HCT116 (cell line): Measurements from ENCODE around the gene LZTS3. TPM values are rescaled to one million over a fixed set of nuclear protein-coding genes. Genes with fewer than 3 reads are reported as not detected.
A peak's percentile ranks its signal among the peaks of the same experiment; 100 is the strongest.

ENCODE experiments used
- ATAC-seq: fragments of 200-7000 bp; cut with Tn5 transposase; 2 replicates; pipeline ENCODE4 v1.9.1; 2020; ENCODE audit warnings: mild to moderate bottlenecking, moderate library complexity
- BruUV-seq: library from RNA; stranded (reverse); fragments of 400-500 nt; replicated peaks from 2 replicates; lab custom pipeline; 2021; lab: Mats Ljungman, UMichigan
- CTCF ChIA-PET: fragments of 300-600 bp; sonication (Branson Sonifier 250); formaldehyde crosslinking; loops from one replicate; lab custom pipeline; 2021; ENCODE audit warnings: antibody characterized with exemption; lab: Charles Lee
- POLR2A ChIA-PET: fragments of 300-600, 350-600 bp; sonication (Branson Sonifier 250); formaldehyde crosslinking; loops from one replicate; lab custom pipeline; 2021; ENCODE audit warnings: antibody characterized with exemption; lab: Charles Lee
- RAD21 ChIA-PET, 2 experiments: fragments of 300-600 bp; sonication (Branson Sonifier 250); formaldehyde crosslinking; loops; one replicate each; lab custom pipeline; 2023; ENCODE audit warnings: low total read pairs in 2 of 2; ENCODE audit not compliant: uncharacterized antibody in 2 of 2, unreplicated experiment in 2 of 2, low non-redundant PET in 1 of 2; lab: Charles Lee
- DNase-seq: peaks from one replicate; pipeline ENCODE4 v3.0.0-alpha.2; 2010; ENCODE audit warnings: low read depth, low spot score
- H2AFZ ChIP-seq: fragments of 200-600 bp; shearing (Covaris generic), sonication (generic); 2 replicates; pipeline ENCODE4 v1.6.1; 2017; ENCODE audit warnings: low read depth, mixed run types, mixed read lengths, antibody characterized with exemption, low read length; ENCODE audit not compliant: poor library complexity, severe bottlenecking
- H3K27ac ChIP-seq: 2 replicates; pipeline ENCODE4 v1.5.1; 2012; ENCODE audit warnings: low read depth, low read length
- H3K27me3 ChIP-seq: fragments of 200-600 bp; sonication (generic); 2 replicates; pipeline ENCODE4 v1.6.1; 2016; ENCODE audit warnings: mixed run types, low read length, mixed read lengths; ENCODE audit not compliant: insufficient read depth
- H3K36me3 ChIP-seq, 2 experiments: fragments of 200-500 bp in 1 of 2; fragments of 200-600 bp in 1 of 2; sonication (Bioruptor generic) in 1 of 2; sonication (generic) in 1 of 2; 2 replicates each; pipeline versions ENCODE4 v1.5.1 to v1.6.1; 2014 to 2016; ENCODE audit warnings: low read length in 2 of 2, inconsistent platforms in 1 of 2, mixed read lengths in 1 of 2, mixed run types in 1 of 2; ENCODE audit not compliant: insufficient read depth in 2 of 2, control insufficient read depth in 1 of 2
- H3K4me1 ChIP-seq, 2 experiments: fragments of 200-600 bp in 1 of 2; sonication (generic) in 1 of 2; 2 replicates each; pipeline versions ENCODE4 v1.5.1 to v1.6.1; 2012 to 2017; ENCODE audit warnings: low read length in 2 of 2, inconsistent platforms in 1 of 2, mild to moderate bottlenecking in 1 of 2, mixed read lengths in 1 of 2, mixed run types in 1 of 2, moderate library complexity in 1 of 2; ENCODE audit not compliant: insufficient read depth in 2 of 2, control insufficient read depth in 1 of 2
- H3K4me2 ChIP-seq: fragments of 200-600 bp; sonication (generic); 2 replicates; pipeline ENCODE4 v1.6.1; 2017; ENCODE audit warnings: mixed run types, low read length, mixed read lengths
- H3K4me3 ChIP-seq, 2 experiments: fragments of 200-600 bp in 1 of 2; sonication (generic) in 1 of 2; replicated peaks in 1 of 2; 2 replicates each; pipeline ENCODE4 v1.5.1; 2011 to 2016; ENCODE audit warnings: low read length in 2 of 2, control low read depth in 1 of 2, low read depth in 1 of 2, mild to moderate bottlenecking in 1 of 2, mixed read lengths in 1 of 2, mixed run types in 1 of 2
- H3K79me2 ChIP-seq: fragments of 200-600 bp; sonication (generic); 2 replicates; pipeline ENCODE4 v1.6.1; 2017; ENCODE audit warnings: mild to moderate bottlenecking, mixed run types, low read length, moderate library complexity, mixed read lengths; ENCODE audit not compliant: insufficient read depth
- H3K9ac ChIP-seq: fragments of 200-600 bp; sonication (generic); 2 replicates; pipeline ENCODE4 v1.6.1; 2016; ENCODE audit warnings: low read length, mixed read lengths
- H3K9me2 ChIP-seq: fragments of 200-600 bp; sonication (generic), shearing (Covaris generic); 2 replicates; pipeline ENCODE4 v1.6.1; 2017; ENCODE audit warnings: mixed run types, mild to moderate bottlenecking, moderate library complexity; ENCODE audit not compliant: insufficient read depth
- H3K9me3 ChIP-seq, 2 experiments: fragments of 200-500 bp in 1 of 2; fragments of 200-600 bp in 1 of 2; sonication (Bioruptor generic) in 1 of 2; sonication (generic) in 1 of 2; 2 replicates each; pipeline ENCODE4 v1.6.1; 2014 to 2017; ENCODE audit warnings: low read length in 2 of 2, mixed read lengths in 2 of 2, inconsistent platforms in 1 of 2, low read depth in 1 of 2, mild to moderate bottlenecking in 1 of 2, mixed run types in 1 of 2, moderate library complexity in 1 of 2; ENCODE audit not compliant: control insufficient read depth in 1 of 2, insufficient read depth in 1 of 2
- H4K20me1 ChIP-seq: fragments of 200-600 bp; sonication (generic), shearing (Covaris generic); 2 replicates; pipeline ENCODE4 v1.6.1; 2017; ENCODE audit warnings: mixed run types, mild to moderate bottlenecking, moderate library complexity; ENCODE audit not compliant: insufficient read depth
- CBX3 ChIP-seq: IDR thresholded peaks from 2 replicates; pipeline ENCODE4 v1.6.1; 2012; ENCODE audit warnings: low read depth
- EGR1 ChIP-seq: IDR thresholded peaks from 2 replicates; pipeline ENCODE4 v1.6.1; 2012; ENCODE audit warnings: low read depth
- ELF1 ChIP-seq: IDR thresholded peaks from 2 replicates; pipeline ENCODE4 v1.6.1; 2012; ENCODE audit warnings: low read depth, borderline replicate concordance
- EZH2 ChIP-seq: fragments of 200-600 bp; sonication (generic); IDR thresholded peaks from 2 replicates; pipeline ENCODE4 v1.6.1; 2017; ENCODE audit warnings: antibody characterized with exemption, mixed run types
- POLR2A ChIP-seq: IDR thresholded peaks from 2 replicates; pipeline ENCODE4 v1.7.0; 2011; ENCODE audit warnings: borderline replicate concordance; ENCODE audit not compliant: insufficient read depth, insufficient read length; ENCODE audit errors: extremely low read depth
- RAD21 ChIP-seq: IDR thresholded peaks from 2 replicates; pipeline ENCODE4 v1.6.1; 2012; ENCODE audit warnings: low read depth, mild to moderate bottlenecking
- REST ChIP-seq: IDR thresholded peaks from 2 replicates; pipeline ENCODE4 v1.6.1; 2012; ENCODE audit warnings: low read depth
- SIN3A ChIP-seq: IDR thresholded peaks from 2 replicates; pipeline ENCODE4 v1.6.1; 2012; ENCODE audit warnings: low read depth
- SP1 ChIP-seq: IDR thresholded peaks from 2 replicates; pipeline ENCODE4 v1.6.1; 2012; ENCODE audit warnings: low read depth
- TCF7L2 ChIP-seq: IDR thresholded peaks from 2 replicates; pipeline ENCODE4 v1.7.0; 2011; ENCODE audit warnings: borderline replicate concordance, inconsistent platforms; ENCODE audit not compliant: insufficient read depth, insufficient read length; ENCODE audit errors: extremely low read depth
- ZBTB33 ChIP-seq: IDR thresholded peaks from 2 replicates; pipeline ENCODE4 v1.6.1; 2011; ENCODE audit warnings: mild to moderate bottlenecking, low read length, moderate library complexity; ENCODE audit not compliant: insufficient replicate concordance; ENCODE audit errors: extremely low read depth
- ZFX ChIP-seq: fragments of 450-650 bp; IDR thresholded peaks from 2 replicates; pipeline ENCODE4 v1.6.1; 2017
- ZNF274 ChIP-seq: fragments of 200-500 bp; sonication (Bioruptor generic); IDR thresholded peaks from 2 replicates; pipeline ENCODE4 v1.6.1; 2014; ENCODE audit warnings: mild to moderate bottlenecking, low read depth, low read length, inconsistent platforms
- intact Hi-C: fragments of 100-400 bp; cut with micrococcal nuclease; formaldehyde crosslinking; loops from 2 replicates; pipeline ENCODE4 v1.10.0; 2022
- total RNA-seq: library from RNA; stranded (reverse); gene quantifications from one replicate; pipeline ENCODE4 v1.2.1, GENCODE V29; 2021; ENCODE audit not compliant: unreplicated experiment
- TF ChIP-seq, protein P1 (sequence below): IDR thresholded peaks from 2 replicates; pipeline ENCODE4 v1.6.1; 2012

Gene LZTS3
- total RNA-seq, 1 experiment from 2014 or later: 5.2 TPM

- Histone ChIP-seq H3K27me3 (no peaks in the 10 kb centered on the region), H3K4me2 (peak overlapping the region; percentile 90), H3K9me3 (no peaks in the 10 kb centered on the region), H3K36me3 (peaks cover 15 to 17% of the 10 kb centered on the region in 2 experiments; a peak in 3 of 4 replicates), H3K9me2 (no peaks in the 10 kb centered on the region), H3K4me1 (peaks cover 5 to 12% of the 10 kb centered on the region in 2 experiments; a peak in 2 of 4 replicates), H2AFZ (no peak overlapping the region), H4K20me1 (no peaks in the 10 kb centered on the region), H3K79me2 (peaks cover 23% of the 10 kb centered on the region), H3K4me3 (peak overlapping the region; percentile 94), H3K9ac (peak overlapping the region; percentile 85), H3K27ac (peak overlapping the region; percentile 87)
- ATAC-seq (peak; percentile 4), DNase-seq (no peak)
- BruUV-seq: no TSS peak
- POLR2A ChIA-PET: no interaction called here
- CTCF ChIA-PET: no interaction called here
- RAD21 ChIA-PET: no interaction called here
- TF ChIP-seq SP1: no peak
- TF ChIP-seq RAD21: no peak
- no peak for TF ChIP-seq POLR2A
- intact Hi-C loops: no loop called here
Observed at GRCh38 chr20:3202965-3203314, 29.6 kb upstream of the LZTS3 start.

- Histone ChIP-seq H3K4me2 (no peak overlapping the region), H3K36me3 (peaks cover 19 to 27% of the 10 kb centered on the region in 2 experiments; a peak in 3 of 4 replicates), H3K4me3 (no peak overlapping the region), H4K20me1 (no peaks in the 10 kb centered on the region), H3K79me2 (peaks cover 23% of the 10 kb centered on the region), H3K9me2 (no peaks in the 10 kb centered on the region), H3K4me1 (peaks cover 4 to 12% of the 10 kb centered on the region in 2 experiments; a peak in 2 of 4 replicates), H2AFZ (no peak overlapping the region), H3K9ac (no peak overlapping the region), H3K9me3 (no peaks in the 10 kb centered on the region), H3K27me3 (no peaks in the 10 kb centered on the region), H3K27ac (no peak overlapping the region)
- intact Hi-C loops: no loop called here
- ChIA-PET CTCF (no interaction called here), POLR2A (no interaction called here), RAD21 (no interaction called here)
- ATAC-seq: no peak
- DNase-seq: no peak
- no TSS peak for BruUV-seq
- TF ChIP-seq ZFX (no peak), SIN3A (no peak), REST (no peak), RAD21 (no peak), ELF1 (no peak), EZH2 (no peak), ZBTB33 (no peak), POLR2A (no peak), EGR1 (no peak), ZNF274 (no peak), CBX3 (no peak), TCF7L2 (no peak)
- TF ChIP-seq, protein P1, sequence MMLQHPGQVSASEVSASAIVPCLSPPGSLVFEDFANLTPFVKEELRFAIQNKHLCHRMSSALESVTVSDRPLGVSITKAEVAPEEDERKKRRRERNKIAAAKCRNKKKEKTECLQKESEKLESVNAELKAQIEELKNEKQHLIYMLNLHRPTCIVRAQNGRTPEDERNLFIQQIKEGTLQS: no peak
Observed at GRCh38 chr20:3199976-3200755, 26.8 kb upstream of the LZTS3 start.
